NCI-H460 (cell line): ENCODE results near the gene POLR2L. TPM values are rescaled to one million over a fixed set of nuclear protein-coding genes. Genes with fewer than 3 reads are reported as not detected.

Experiments
- DNase-seq: peaks from one replicate; pipeline ENCODE4 v3.0.0-alpha.2; 2016; ENCODE audit warnings: low read depth; ENCODE audit errors: extremely low read depth
- total RNA-seq: library from RNA; depleted of rRNA; stranded (reverse); fragments of >200 nt; shearing (Covaris generic); gene quantifications from 2 replicates; pipeline ENCODE4 v1.2.3, GENCODE V29; 2014

Gene POLR2L
- total RNA-seq, 1 experiment from 2014 or later: 174 TPM

DNA sequence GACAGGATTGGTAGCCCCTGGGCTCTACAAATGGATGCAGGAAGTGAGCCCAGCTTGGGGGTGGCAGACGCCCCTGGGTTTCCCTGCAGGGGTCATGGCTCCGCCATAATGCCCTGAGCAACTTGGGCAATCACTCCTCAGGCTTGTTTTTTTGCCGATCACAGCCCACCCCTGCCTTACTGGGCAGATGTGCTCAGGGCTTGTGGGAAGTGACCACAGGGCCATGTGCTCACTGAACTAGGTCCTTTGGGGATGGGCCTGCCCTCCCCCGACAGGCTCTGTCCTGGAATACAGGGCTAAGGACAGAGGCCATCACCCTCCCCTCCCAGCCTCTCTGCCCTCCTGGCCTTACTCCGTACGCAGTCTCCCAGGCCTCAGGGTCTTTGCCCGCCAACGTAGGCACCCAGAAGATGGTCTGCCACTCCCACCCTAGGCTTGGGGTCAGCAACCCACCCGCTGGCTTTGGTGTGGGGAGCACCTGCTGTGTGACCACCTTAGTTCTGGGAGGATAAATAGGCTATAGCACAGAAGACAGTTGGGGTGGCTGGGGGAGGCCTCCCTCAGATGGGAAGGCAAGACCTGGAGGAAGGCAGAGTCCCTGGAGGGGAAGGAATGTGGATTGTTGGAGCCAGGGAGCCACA lies 28.8 kb downstream of the POLR2L start:
- no peak for DNase-seq

DNA sequence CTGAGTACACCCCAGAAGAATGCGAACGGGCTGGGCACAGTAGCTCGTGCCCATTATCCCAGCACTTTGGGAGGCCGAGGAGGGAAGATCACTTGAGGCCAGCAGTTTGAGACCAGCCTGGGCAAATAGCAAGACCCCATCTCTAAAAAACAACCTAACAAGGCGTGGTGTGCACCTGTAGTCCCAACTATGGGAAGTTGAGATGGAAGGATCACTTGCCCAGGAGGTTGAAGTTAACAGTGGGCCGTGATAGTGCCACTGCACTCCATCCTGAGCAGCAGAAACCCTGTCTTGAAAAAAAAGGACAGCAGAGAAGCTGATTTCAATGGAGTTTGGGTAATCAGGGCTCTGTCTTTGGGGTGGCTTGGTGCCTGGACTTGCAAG lies 29.3 kb downstream of the POLR2L start:
- DNase-seq: no peak

DNA sequence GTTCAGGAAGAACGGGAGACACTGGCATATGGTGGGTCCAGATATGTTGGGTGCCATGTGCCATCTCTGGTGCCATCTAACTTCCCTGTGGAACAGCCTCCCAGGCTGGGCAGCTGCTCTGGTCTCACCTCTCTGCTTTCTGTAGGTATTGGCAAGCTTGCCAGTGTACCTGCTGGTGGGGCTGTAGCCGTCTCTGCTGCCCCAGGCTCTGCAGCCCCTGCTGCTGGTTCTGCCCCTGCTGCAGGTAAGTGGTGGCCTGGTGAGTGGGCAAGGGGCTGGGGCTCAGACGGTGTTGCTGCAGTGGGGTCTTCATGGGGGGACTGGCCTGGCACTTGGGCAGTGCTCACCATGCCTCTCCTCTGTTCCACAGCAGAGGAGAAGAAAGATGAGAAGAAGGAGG lies 29.9 kb downstream of the POLR2L start:
- no peak for DNase-seq

DNA sequence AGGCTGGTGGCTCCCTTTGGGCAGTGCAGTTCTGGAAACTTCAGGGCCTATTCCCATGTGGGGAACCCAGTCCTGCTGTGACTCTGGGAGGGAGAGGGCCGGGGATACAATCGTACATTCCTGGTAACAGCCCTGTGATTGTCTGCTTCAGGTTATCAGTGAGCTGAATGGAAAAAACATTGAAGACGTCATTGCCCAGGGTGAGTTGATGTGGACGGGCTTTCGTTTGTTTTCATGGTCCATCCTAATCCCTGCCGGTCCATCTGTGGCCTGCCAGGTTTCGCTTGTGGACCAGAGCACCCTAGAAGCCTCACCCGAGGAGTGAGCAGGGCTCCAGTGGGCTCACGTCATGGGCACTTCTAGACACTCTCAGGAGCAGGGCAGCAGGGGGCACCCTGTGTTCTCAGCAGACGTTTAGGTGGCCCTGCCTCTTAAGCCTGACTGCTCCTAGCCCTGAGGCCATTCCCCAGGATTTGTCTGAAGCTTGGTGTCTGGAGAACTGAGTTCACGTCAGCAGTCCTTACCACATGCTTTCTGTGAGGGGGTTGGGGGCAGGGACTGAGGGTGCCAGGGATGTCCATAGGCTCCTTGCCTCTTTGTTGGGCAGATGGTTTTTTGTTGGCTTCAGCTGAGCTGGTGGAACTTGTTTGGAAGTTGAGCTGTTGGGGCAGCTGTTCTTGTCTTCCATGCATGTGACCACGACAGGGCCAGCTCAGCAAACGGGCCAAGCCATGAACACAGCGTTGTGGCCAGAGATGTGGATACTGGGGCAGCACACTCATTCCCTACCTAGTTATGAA lies 30.7 kb downstream of the POLR2L start:
- no peak for DNase-seq

DNA sequence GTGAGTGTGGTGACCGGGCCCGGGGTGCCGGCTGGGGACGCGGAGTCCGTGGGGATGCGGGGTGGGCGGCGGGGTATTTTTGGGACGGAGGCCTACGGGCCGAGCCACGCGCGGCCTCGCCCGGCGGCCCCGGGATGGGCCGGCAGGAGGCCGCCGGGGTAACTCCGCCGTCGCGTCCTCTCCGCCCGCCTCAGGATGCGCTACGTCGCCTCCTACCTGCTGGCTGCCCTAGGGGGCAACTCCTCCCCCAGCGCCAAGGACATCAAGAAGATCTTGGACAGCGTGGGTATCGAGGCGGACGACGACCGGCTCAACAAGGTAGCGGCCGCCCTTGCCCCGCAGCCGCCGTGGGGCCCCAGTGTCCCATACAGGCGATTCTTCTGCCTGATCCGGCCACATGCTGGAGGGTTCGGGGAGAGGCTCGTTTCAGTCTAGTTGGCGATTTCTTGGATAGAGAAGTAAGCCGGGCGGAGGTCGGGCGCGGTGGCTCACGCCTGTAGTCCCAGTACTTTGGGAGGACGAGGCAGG lies 32.2 kb downstream of the POLR2L start:
- DNase-seq: no peak

DNA sequence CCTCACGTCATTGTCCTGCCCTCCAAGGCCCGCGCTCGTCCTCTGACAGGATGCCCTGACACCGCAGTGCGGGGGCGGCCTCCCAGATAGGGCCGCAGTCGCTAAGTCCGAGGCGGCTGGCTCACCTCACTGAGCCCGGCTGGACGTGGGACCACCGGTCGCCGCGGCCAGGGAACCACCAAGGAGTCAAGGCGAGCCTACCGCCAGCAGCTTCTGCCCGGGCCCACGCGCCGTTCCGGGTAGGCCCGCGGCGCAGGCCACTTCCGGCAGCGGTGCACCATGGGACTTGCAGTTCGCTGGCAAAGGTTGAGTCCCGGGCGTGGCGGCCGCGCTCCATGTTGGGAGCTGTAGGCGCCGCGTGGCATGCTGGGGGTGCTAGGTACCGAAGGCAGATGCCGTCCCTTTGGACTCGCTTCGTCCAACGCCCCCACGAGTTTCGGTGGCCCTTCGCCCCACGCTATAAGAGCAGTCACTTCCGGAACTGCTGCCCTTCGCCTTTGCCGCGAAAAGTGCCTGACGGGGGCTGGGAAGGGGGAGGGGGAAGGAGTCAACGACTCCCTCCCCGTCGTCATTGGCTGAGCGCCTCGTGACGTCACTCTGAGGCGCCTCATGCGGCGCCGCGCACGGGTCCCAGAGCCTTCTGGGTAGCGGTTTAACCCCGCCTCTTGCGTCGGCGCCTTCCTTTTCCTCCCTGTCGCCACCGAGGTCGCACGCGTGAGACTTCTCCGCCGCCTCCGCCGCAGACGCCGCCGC lies 32.9 kb downstream of the POLR2L start, which contains the start of gene RPLP2:
TSS of gene RPLP2 (plus strand) at position 681 of the 753 bp plus-strand sequence. CDS start 268 bp downstream, outside the sequence.
- peak; percentile 93 for DNase-seq

DNA sequence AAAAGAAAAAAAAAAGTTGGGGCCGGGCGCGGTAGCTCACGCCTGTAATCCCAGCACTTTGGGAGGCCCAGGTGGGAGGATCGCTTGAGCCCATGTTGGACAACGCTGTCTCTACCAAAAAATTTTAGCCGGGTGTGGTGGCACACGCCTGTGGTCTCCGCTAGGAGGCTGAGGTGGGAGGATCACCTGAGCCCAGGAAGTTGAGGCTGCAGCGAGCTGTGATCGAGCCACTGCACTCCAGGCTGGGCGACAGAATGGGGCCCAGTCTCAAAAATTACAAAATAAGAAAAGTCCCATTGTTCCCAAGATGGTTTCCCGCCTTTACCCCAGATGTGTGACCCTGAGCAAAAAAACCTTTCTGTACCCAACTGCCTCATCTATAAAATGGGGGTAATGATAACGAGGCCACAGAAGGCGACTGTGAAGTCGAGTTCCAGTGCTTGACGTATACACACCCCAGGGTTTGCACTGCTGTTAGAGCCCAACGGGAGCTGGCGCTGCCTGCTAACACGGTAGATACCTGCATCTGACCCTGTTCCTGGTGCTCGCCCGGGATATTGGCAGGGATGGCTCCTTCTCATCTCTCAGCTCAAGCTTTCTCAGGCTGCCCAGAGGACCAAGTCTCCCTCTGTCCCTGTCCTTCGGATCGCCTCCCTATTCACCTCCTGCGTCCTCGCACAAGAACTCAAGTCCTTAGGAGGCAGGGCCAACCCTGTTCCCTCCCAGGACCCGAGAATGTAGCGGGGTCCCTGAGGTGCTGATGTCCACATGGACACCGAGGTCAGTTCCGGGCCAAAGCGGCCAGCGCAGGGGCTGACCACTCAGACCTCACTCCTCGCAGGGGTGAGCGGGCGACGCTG lies 33.7 kb downstream of the POLR2L start:
- peak; percentile 50 for DNase-seq

DNA sequence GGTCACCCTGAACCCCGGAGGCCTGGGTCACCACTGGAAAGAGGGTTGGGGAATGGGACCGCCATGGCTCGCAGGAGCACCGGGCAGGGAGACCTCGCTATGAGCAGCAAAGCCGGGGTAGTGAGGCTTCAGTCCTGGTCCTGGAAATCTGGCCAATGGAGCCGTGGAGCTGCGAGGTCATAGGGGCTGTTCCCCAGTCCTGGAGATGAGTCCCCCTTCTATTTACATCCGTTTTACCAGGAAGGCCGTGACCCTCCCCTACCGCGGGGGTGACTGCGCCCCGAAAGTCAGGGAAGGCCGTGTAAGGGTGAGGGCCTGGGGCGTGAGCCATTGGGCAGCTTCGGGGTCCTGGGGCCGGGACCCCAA lies 37.7 kb downstream of the POLR2L start:
- no peak for DNase-seq

DNA sequence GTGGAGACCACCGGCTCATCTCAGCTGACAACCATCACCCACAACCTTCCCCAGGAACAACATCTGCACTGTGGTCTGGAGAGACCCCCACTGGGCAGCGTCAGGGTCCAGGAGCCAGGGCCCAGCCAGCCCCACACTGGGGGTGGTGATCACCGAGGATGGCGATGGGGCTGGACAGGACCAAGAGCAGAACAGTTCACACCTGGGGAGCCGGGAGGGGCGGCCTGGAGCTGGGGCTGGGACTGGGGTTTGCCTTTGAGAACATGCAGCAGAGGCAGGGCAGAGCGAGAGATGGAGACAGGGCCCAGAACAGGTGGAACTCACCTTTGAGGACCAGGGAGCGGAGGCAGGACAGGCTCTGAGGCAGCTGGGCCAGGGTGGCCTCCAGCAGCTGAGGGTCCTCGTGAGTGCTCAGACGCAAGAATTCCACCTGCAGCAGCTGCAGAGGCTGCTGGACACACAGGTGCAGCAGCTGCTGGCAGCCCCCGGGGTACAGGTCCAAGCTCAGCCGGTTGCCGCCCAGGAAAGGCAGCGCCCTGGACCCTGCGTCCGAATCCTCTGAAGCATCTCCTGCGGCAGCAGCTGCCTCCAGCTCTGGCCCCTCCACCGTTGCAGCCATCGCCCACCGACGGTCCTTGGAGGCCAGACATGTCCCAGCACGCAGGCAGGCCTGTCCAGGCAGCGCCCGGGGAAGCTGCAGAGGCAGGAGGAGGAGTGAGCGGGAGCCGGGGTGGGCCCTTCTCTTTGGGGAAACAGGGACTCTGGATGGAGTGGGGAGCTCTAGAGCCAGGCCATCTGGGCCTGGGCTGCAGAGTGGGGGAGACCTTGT lies 38.3 kb downstream of the POLR2L start:
- DNase-seq: no peak

DNA sequence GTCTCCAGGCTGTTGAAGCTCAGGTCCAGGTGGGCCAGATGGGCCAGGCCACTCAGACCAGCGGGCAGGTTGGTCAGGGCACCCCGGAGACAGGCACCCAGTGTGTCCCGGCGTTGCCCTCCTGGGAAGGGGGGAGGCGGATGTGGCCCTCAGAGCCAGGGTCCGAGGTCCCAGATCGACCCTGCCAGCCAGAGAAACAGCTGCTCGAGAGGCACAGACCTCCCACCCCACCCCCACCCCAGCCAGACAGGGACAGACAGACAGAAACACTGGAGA lies 38.9 kb downstream of the POLR2L start:
- DNase-seq: no peak

DNA sequence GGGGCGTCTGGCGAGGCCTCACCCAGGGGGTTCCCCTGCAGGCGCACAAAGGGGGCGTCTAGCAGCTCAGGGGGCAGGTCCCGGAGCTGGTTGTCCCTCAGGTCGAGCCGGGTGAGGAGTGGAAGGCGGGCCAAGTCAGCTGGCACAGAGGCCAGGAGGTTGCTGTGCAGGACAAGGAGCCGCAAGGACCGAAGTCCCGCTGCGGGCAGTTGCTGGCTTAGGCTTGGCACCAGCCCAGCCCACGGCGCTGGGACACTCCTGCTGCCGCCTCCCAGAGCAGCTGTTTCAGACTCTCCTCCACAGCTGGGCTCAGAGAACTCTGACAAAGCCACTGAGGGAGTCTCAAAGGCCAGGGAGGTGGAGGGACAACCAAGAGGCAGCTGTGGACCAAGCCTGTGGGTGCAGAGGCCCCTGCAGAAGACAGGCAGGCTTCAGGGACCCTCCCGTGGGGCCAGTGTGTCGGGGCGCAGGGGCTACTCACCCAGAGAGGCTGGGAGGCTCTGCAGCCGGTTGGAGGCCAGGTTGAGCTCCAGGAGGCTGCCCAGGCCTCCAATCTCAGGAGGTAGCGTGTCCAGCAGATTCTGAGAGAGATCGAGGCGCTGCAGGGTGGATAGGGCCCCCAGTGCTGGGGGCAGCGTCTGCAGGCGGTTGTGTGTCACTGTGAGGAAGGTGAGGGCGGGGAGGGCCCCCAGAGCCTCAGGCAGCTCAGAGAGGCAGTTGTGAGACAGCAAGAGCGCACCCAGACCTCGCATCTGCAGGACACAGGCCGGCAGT lies 39.4 kb downstream of the POLR2L start:
- DNase-seq: no peak

DNA sequence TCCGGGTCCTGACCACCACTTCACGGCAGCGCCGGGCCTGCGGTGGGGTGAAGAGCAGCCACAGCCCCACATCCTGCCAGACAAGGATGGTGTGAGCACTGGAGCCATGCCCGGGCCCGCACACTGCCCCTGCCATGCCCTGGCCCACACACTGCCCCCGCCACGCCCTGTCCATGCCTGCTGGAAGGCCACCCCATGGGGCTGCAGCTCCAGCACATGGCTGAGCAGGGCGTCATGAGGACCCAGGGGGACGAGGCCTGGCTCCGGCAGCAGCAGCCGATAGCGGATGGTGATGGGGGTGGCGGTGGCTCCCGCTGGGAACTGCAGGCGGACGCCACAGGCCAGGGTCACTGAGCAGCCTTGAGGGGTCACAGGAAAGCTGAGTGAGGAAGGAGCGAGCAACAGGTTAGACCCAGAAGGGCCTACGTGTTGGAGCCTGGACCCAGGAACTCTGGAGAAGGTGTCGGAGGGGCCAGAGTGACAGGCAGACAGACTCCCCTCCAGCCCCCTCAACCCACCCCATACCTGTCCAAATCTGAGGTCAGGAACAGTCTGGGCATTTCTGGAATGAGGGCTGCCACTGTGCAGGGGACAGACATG lies 40.2 kb downstream of the POLR2L start:
- no peak for DNase-seq

DNA sequence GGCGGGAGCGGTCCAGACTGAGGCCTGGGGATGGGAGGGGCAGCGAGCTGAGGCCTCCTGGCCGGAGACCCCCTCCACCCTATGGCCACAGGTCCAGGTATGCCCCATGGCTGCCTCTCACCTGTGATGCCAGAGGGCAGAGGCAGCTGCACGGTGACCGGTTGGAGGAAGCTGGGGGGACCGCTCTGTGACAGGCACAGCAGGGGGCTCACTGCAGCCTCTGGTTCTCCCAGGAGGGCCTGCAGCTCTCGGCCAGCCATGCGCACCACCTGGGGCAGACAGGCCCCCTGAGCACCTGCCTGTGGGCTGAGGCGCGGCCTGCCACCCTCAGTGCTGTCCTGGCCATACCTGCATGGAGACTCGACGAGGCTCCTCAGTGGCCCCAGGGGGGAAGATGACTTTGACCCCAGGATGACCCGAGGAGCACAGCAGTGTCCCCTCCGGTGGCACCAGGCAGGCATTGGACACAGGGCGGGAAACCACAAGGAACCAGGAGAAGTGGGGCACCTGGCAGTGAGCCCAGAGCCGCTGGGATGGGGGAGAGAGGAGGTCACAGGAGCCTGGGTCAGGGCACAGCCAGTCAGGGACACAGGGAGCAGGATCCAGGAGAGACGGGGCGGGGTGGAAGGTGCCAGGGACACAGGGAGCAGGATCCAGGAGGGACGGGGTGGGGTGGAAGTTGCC lies 41.1 kb downstream of the POLR2L start:
- no peak for DNase-seq

DNA sequence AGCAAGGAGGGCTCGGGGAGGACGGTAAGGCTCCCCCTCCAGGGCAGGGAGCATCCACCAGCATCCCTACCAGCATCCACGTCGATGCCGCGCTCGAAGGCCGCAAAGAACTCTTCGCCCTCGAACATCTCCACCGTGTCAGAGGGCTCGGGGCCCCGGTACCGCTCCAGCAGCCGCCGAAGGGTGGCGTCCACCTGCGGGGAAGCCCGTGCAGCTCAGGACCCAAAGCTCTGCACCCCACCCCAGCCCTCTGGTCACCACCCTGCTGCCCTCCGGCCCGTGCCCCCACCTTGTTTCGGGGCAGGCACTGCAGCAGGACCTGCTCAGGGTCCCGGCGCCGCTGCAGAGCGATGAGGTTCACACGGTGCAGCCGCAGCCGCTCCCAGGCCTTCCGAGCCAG lies 41.9 kb downstream of the POLR2L start:
- no peak for DNase-seq

DNA sequence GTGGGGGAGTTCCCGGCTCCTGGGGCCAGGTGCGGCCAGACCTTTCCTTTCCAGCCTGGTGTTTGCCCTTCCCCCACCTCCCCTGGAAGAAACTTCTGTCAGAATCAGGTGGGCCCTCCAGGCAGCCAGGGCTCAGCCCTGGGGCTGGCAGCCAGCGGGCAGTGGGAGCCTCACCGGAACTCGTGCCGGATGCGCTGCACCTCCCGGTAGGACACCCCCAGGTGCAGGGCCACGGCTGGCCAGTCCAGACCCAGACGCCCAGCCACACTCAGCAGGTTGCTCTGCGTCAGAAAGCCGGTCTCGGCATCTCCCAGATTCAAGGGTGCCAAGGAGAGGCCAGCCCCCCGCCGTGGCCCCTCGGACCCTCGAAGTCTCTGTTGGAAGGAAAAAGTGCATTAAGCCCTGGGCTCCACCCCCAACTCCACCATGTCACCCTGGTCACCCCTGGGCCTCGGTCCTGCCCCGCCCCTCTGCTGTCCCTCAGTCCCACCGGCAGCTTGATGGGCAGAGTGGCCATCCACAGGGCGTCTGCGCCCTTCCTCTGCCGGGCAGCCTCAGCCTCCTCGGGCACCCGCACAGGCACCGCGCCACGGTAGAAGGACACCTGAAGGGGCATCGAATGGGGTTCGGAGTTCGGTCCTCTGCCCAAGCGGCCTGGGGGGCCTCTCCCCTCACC lies 42.5 kb downstream of the POLR2L start:
- no peak for DNase-seq

DNA sequence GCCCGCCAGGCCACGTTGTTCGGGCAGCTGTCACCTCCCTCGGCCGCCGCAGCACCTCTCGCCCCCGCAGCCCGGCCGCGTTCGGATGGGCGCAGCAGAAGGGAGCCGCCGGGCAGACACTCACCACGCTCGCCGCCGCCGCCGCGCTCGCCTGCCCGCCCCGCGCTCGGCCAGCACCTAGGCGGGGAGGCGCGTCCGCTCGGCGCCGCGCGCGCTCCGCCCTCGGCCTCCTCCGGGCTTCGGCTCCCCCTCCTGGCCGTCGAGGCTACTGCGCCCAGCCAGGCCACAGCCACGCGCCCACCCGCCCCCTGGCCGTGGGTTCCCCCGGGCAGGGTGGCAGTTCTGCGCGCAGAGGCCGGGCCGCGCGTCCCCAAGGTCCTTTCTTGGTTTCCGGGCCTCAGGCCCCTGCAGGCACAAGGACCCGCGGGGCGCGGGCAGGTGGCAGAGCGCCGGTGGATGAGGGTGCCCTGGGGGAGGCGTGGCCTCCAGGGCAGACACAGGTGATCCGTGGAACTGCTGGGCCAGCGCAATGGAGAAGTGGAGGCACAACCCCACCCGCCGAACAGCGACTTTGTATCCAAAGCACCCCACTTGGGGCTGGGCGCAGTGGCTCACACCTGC lies 44.1 kb downstream of the POLR2L start, which contains the start of gene SLC25A22:
TSS of gene SLC25A22 (minus strand) at position 189 of the 621 bp plus-strand sequence. CDS start 3,275 bp downstream, outside the sequence.
- DNase-seq: peak; percentile 63
